Choroid plexus epithelial cell (primary cell): ENCODE results near the gene CLIC4.
A peak's percentile ranks its signal among the peaks of the same experiment; 100 is the strongest.
"Not testable (repeated sequence)": the region's sequence is repeated elsewhere in the genome, so short reads cannot be mapped to it uniquely, and the experiment has no call there.

ENCODE experiments used
- DNase-seq: peaks from one replicate; pipeline ENCODE4 v3.0.0-alpha.2; 2010; ENCODE audit warnings: low read depth
- H3K4me3 ChIP-seq: 2 replicates; pipeline ENCODE4 v1.5.1; 2011; ENCODE audit warnings: low read depth, mild to moderate bottlenecking, control low read depth, low read length, moderate library complexity
- CTCF ChIP-seq: conservative IDR thresholded peaks from 2 replicates; pipeline ENCODE4 v1.5.1; 2011; ENCODE audit warnings: low read depth, mild to moderate bottlenecking, control low read depth, inconsistent platforms, low read length, moderate library complexity

The CLIC4 gene

GRCh38 chr1:24770881-24771280, 25.6 kb downstream of the CLIC4 start:
- no peak for TF ChIP-seq CTCF
- no peak overlapping the region for H3K4me3 ChIP-seq
- DNase-seq: peak; percentile 55

- H3K4me3 ChIP-seq: no peak overlapping the region
- no peak for TF ChIP-seq CTCF
- DNase-seq: no peak
Observed at GRCh38 chr1:24771574-24771973, 26.3 kb downstream of the CLIC4 start.

- TF ChIP-seq CTCF: no peak
- no peak for DNase-seq
- no peak overlapping the region for H3K4me3 ChIP-seq
Observed at GRCh38 chr1:24773618-24774017, 28.4 kb downstream of the CLIC4 start.

GRCh38 chr1:24775348-24775747, 30.1 kb downstream of the CLIC4 start:
- H3K4me3 ChIP-seq: no peak overlapping the region
- TF ChIP-seq CTCF: no peak
- DNase-seq: no peak

- no peak for DNase-seq
- no peak for TF ChIP-seq CTCF
- no peak overlapping the region for H3K4me3 ChIP-seq
Observed at GRCh38 chr1:24775916-24776315, 30.7 kb downstream of the CLIC4 start.

- TF ChIP-seq CTCF: no peak
- H3K4me3 ChIP-seq: no peak overlapping the region
- no peak for DNase-seq
Observed at GRCh38 chr1:24776821-24777220, 31.6 kb downstream of the CLIC4 start.

GRCh38 chr1:24778141-24778540, 32.9 kb downstream of the CLIC4 start:
- DNase-seq: no peak
- no peak for TF ChIP-seq CTCF
- no peak overlapping the region for H3K4me3 ChIP-seq

- DNase-seq: not testable (repeated sequence)
Observed at GRCh38 chr1:24779199-24779598, 34.0 kb downstream of the CLIC4 start.

More at GRCh38 chr1:24779199-24779598, 34.0 kb downstream of the CLIC4 start:
- H3K4me3 ChIP-seq: not testable (repeated sequence)
